ENCODE measurements around the gene HADHB.
"Not testable (repeated sequence)": the region's sequence is repeated elsewhere in the genome, so short reads cannot be mapped to it uniquely, and the experiment has no call there.

The HADHB gene

DNA sequence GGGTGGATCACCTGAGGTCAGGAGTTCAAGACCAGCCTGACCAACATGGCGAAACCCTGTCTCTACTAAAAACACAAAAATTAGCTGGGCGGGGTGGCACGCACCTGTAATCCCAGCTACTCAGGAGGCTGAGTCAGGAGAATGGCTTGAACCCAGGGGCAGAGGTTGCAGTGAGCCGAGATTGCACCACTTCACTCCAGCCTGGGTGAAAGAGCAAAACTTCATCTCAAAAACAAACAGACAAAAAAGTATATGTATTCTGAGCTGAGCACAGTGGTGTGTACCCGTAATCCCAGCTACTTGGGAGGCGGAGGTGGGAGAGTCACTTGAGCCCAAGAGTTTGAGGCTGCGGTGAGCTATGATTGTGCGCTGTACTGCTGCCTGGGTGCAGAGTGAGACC, 86.6 kb downstream of the HADHB start:
- not testable (repeated sequence) for DNase-seq

GRCh38 chr2:26333293-26333692, 88.6 kb downstream of the HADHB start:
- DNase-seq: no peak

GRCh38 chr2:26335231-26335630, 90.5 kb downstream of the HADHB start:
- DNase-seq: no peak

GRCh38 chr2:26336719-26337118, 92.0 kb downstream of the HADHB start:
- DNase-seq: no peak

- no peak for DNase-seq
Observed at GRCh38 chr2:26337298-26337697, 92.6 kb downstream of the HADHB start.

Data from NCI-H2081 treated with DMSO at 0.1 percent for 48 hours (cell line).